ENCODE data around the gene PDZD8.

DNA sequence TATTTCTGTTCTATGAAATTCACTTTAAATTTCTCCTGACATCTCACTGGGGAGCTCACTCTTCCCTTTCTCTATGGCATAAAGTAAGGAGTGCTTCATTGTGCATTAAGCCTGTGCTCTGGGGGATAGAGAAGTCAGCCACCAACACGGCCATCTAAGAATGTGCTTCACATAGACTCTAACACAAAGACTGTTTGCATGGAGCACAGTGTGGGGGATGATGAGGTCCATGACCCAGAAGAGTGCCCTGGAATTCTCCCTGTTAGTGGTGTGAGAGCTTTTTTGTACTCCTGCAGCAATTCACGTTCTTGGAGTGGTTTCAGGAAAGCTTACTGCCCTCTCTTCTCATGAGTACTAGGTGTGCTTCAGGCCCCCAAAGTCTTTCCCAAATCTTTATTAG lies 43.9 kb upstream of the PDZD8 start:
- TF ChIP-seq CTCF (IDR thresholded peaks at IDR 0.05; ENCODE audit: low read depth, low read length, poor library complexity, severe bottlenecking) (no peak), EZH2phosphoT487 (IDR thresholded peaks at IDR 0.05; ENCODE audit: borderline replicate concordance, low read length) (no peak)

Measured in DOHH2 (cell line).